HG03354 (cell line): ENCODE data around the gene EPAS1.

Experiments used
- ATAC-seq: cut with Tn5 transposase; IDR thresholded peaks from one replicate; pipeline ENCODE4 v1.9.1; 2021; ENCODE audit warnings: mild to moderate bottlenecking; ENCODE audit not compliant: unreplicated experiment, poor library complexity, severe bottlenecking

The EPAS1 gene

GRCh38 chr2:46421361-46421760, 124.2 kb downstream of the EPAS1 start:
- no peak for ATAC-seq

- ATAC-seq = no peak
Measured at GRCh38 chr2:46422717-46423394, 125.6 kb downstream of the EPAS1 start.

- no peak for ATAC-seq
Measured at GRCh38 chr2:46424937-46425336, 127.7 kb downstream of the EPAS1 start.

GRCh38 chr2:46428911-46429436, 131.8 kb downstream of the EPAS1 start:
- no peak for ATAC-seq

- ATAC-seq = no peak
Measured at GRCh38 chr2:46430413-46430812, 133.2 kb downstream of the EPAS1 start.

- ATAC-seq = no peak
Measured at GRCh38 chr2:46430992-46431391, 133.8 kb downstream of the EPAS1 start.

GRCh38 chr2:46431481-46432235, 134.5 kb downstream of the EPAS1 start:
- no peak for ATAC-seq

GRCh38 chr2:46434851-46435273, 137.7 kb downstream of the EPAS1 start:
- no peak for ATAC-seq

GRCh38 chr2:46435353-46435752, 138.1 kb downstream of the EPAS1 start:
- ATAC-seq = no peak

GRCh38 chr2:46435796-46436360, 138.7 kb downstream of the EPAS1 start:
- ATAC-seq = no peak
